Gastroesophageal sphincter (tissue), 4 donors: ENCODE results near the gene SYK. TPM values are rescaled to one million over a fixed set of nuclear protein-coding genes. Genes with fewer than 3 reads are reported as not detected.
"Not testable (repeated sequence)": the region's sequence is repeated elsewhere in the genome, so short reads cannot be mapped to it uniquely, and the experiment has no call there.

Experiments used
- ATAC-seq: fragments of 150-250 bp; one replicate; pipeline ENCODE4 v1.9.1; 2016; ENCODE audit warnings: mild to moderate bottlenecking, moderate library complexity
- H3K27ac ChIP-seq, 4 donors: fragments of 200-600 bp; sonication (generic) in 3 of 4; 1 replicate in 3 of 4; 2 replicates in 1 of 4; pipeline ENCODE4 v1.5.1; 2016 to 2019
- H3K27me3 ChIP-seq: fragments of 200-600 bp; sonication (generic); one replicate; pipeline ENCODE4 v1.5.1; 2019
- H3K36me3 ChIP-seq, 2 donors: fragments of 200-600 bp; sonication (generic); one replicate each; pipeline ENCODE4 v1.5.1; 2019; ENCODE audit warnings: control low read depth in 1 of 2
- H3K4me1 ChIP-seq, 3 donors: fragments of 200-600 bp; sonication (generic); 1 replicate in 2 of 3; 2 replicates in 1 of 3; pipeline ENCODE4 v1.5.1; 2016 to 2019; ENCODE audit warnings: control low read depth in 2 of 3
- H3K4me3 ChIP-seq, 2 donors: fragments of 200-600 bp; sonication (generic); one replicate each; pipeline ENCODE4 v1.5.1; 2019; ENCODE audit warnings: mild to moderate bottlenecking in 1 of 2, moderate library complexity in 1 of 2
- H3K9me3 ChIP-seq, 3 donors: fragments of 200-600 bp; sonication (generic); one replicate each; pipeline ENCODE4 v1.5.1; 2017 to 2019; ENCODE audit warnings: control low read depth in 2 of 3
- CTCF ChIP-seq, 4 experiments: fragments of 200-600 bp in 2 of 4; fragments of 450-650 bp in 2 of 4; sonication (generic) in 1 of 4; IDR thresholded peaks; one replicate each; pipeline ENCODE4 v1.5.1; 2017 to 2019; ENCODE audit warnings: antibody characterized with exemption in 4 of 4, mild to moderate bottlenecking in 2 of 4, moderate library complexity in 2 of 4
- EP300 ChIP-seq: sonication (generic); formaldehyde crosslinking; IDR thresholded peaks from one replicate; pipeline ENCODE4 v1.6.1; 2017; ENCODE audit warnings: antibody characterized with exemption, mild to moderate bottlenecking
- POLR2A ChIP-seq, 2 donors: fragments of 450-650 bp; IDR thresholded peaks; one replicate each; pipeline ENCODE4 v1.6.1; 2017; ENCODE audit warnings: antibody characterized with exemption in 2 of 2, mild to moderate bottlenecking in 2 of 2, moderate library complexity in 1 of 2
- POLR2AphosphoS5 ChIP-seq: sonication (generic); formaldehyde crosslinking; IDR thresholded peaks from one replicate; pipeline ENCODE4 v1.6.1; 2017; ENCODE audit warnings: antibody characterized with exemption
- WGBS, 2 donors: methylation state at CpG; one replicate each; pipeline ENCODE4 v1.1.5; 2018; ENCODE audit warnings: low coverage in 1 of 2; 5-methylcytosine and 5-hydroxymethylcytosine counted together
- total RNA-seq, 4 donors: library from RNA; depleted of rRNA; stranded (reverse); fragments of >200 nt; gene quantifications; one replicate each; pipeline ENCODE4 v1.1.0, GENCODE V29; 2016

The SYK gene
- total RNA-seq, 4 donors from 2014 or later: 4.0 to 15.3 (median 10.4) TPM

DNA sequence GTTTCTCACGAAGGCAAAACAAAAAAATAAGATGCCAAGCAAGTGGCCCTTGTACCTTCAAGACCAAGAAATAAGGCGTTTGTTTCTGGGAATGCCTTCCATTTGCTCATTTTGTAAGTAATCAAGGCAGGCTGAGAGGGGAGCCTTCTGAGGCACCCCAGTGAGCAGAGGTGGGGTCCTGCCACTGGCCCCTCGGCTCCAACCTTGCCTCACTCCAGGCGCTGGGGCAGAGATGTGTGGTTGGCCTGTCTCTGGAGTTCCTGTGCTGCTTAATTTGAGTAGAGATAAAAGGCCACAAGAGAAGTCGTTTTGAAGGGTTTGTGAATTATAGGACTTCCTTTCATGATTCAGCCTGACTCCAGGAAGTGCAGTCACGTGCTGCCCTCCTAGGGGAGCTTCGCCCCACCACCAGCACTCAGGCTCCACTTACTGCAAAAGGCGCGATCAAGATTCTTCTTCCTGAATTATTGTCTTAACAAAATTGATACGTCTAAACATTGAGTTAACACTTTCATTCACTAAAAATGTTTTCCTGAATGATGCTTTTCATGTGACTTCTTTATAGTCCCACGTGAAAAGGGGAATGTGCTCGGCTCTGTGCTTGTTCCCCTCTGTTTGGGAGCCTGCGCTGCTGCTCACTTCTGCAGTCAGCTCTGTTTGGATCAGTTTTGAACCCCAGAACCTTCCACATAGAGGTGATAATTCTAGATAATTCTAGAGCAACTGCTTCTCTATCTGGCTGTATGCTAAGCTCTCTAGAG, 13.7 kb downstream of the SYK start:
- no peak for ATAC-seq
- H3K27me3 ChIP-seq: no peaks in the 10 kb centered on the region
- H3K36me3 ChIP-seq: no peaks in the 10 kb centered on the region
- no peaks in the 10 kb centered on the region for H3K4me1 ChIP-seq
- H3K27ac ChIP-seq: no peak overlapping the region
- H3K4me3 ChIP-seq: no peak overlapping the region
- 52 to 58% methylated on average over 8 to 10 of the region's 13 CpGs for WGBS, 2 donors
- TF ChIP-seq POLR2A (IDR thresholded peaks at IDR 0.05) (no peak), POLR2AphosphoS5 (no peak), CTCF (IDR thresholded peaks at IDR 0.05) (no peak), EP300 (no peak)
- H3K9me3 ChIP-seq: no peaks in the 10 kb centered on the region

- no peak for TF ChIP-seq CTCF (IDR thresholded peaks at IDR 0.05)
- TF ChIP-seq EP300: no peak
- TF ChIP-seq POLR2A (IDR thresholded peaks at IDR 0.05): no peak
- no peak for TF ChIP-seq POLR2AphosphoS5
- Histone ChIP-seq H3K27me3 (no peaks in the 10 kb centered on the region), H3K9me3 (no peaks in the 10 kb centered on the region), H3K4me3 (no peak overlapping the region), H3K4me1 (no peaks in the 10 kb centered on the region), H3K36me3 (no peaks in the 10 kb centered on the region), H3K27ac (no peak overlapping the region)
- ATAC-seq: no peak
- WGBS, 2 donors: 82 to 87% methylated on average over 4 of the region's 4 CpGs
Measured at GRCh38 chr9:90815944-90816357, 14.3 kb downstream of the SYK start.

GRCh38 chr9:90816690-90817089, 15.1 kb downstream of the SYK start:
- no peak for ATAC-seq
- Histone ChIP-seq H3K9me3 (no peaks in the 10 kb centered on the region), H3K36me3 (no peaks in the 10 kb centered on the region), H3K4me3 (no peak overlapping the region), H3K4me1 (no peaks in the 10 kb centered on the region), H3K27ac (no peak overlapping the region), H3K27me3 (no peaks in the 10 kb centered on the region)
- WGBS, 2 donors: 87 to 100% methylated on average over 2 of the region's 2 CpGs
- no peak for TF ChIP-seq EP300
- TF ChIP-seq POLR2AphosphoS5: no peak
- TF ChIP-seq CTCF (IDR thresholded peaks at IDR 0.05): no peak
- TF ChIP-seq POLR2A (IDR thresholded peaks at IDR 0.05): no peak

DNA sequence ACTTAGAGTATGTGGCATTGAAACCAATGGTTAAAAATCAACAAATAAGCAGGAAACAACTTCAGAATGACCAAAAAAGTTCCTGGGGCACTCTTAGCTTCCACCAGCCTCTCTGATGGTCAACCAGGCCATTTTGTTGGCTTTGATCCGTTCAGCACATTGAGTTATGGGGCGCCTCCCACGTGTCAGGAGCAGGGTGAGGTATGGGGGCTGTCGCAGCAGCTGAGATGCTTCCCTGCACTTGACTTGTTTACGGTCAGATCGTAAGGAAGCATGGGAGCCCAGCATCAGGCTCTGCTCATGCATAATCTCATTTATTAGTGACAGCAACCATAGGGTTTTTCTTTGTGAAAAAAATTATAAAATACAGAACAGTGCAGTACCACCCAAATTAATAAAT, 16.7 kb downstream of the SYK start:
- H3K27ac ChIP-seq: no peak overlapping the region
- ATAC-seq: no peak
- TF ChIP-seq EP300: no peak
- no peak for TF ChIP-seq POLR2A (IDR thresholded peaks at IDR 0.05)
- 75 to 95% methylated on average over 3 to 6 of the region's 6 CpGs for WGBS, 2 donors
- no peaks in the 10 kb centered on the region for H3K36me3 ChIP-seq
- no peaks in the 10 kb centered on the region for H3K4me1 ChIP-seq
- peaks cover 0 to 6% (median 0%) of the 10 kb centered on the region in 3 donors for H3K9me3 ChIP-seq
- H3K27me3 ChIP-seq: no peaks in the 10 kb centered on the region
- H3K4me3 ChIP-seq: no peak overlapping the region

DNA sequence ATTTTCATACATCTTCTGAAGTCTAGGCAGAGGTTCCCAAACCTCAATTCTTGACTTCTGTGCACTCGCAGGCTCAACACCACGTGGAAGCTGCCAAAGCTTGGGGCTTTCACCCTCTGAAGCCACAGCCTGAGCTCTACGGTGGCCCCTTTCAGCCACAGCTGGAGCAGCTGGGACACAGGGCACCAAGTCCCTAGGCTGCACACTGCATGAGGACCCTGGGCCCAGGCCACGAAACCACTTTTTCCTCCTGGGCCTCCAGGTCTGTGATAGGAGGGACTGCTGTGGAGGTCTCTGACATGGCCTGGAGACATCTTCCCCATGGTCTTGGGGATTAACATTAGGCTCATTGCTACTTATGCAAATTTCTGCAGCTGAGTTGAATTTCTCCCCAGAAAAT, 18.8 kb downstream of the SYK start:
- H3K27ac ChIP-seq: not testable (repeated sequence)
- WGBS, 2 donors: 100% methylated on average over 2 of the region's 4 CpGs; no CpG with 5 or more reads in 1 of the 2 donors

GRCh38 chr9:90821236-90821635, 19.6 kb downstream of the SYK start:
- WGBS, 2 donors: 63 to 67% methylated on average over 1 of the region's 1 CpG
- not testable (repeated sequence) for H3K4me1 ChIP-seq, ATAC-seq, H3K4me3 ChIP-seq, H3K27ac ChIP-seq, H3K9me3 ChIP-seq, H3K36me3 ChIP-seq, H3K27me3 ChIP-seq

More for the DNA sequence above, 18.8 kb downstream of the SYK start:
- not testable (repeated sequence) for H3K9me3 ChIP-seq, H3K27me3 ChIP-seq, ATAC-seq, H3K4me1 ChIP-seq, H3K36me3 ChIP-seq, H3K4me3 ChIP-seq
